Measurements from ENCODE around the gene MCOLN1. TPM values are rescaled to one million over a fixed set of nuclear protein-coding genes. Genes with fewer than 3 reads are reported as not detected.
A peak's percentile ranks its signal among the peaks of the same experiment; 100 is the strongest.

Gene MCOLN1
- total and polyA plus RNA-seq, 12 donors, result 10.4 to 34.9 (median 15.1) TPM

GRCh38 chr19:7502552-7502951, 19.9 kb upstream of the MCOLN1 start:
- no peak for ATAC-seq
- Histone ChIP-seq H3K9me3 (no peaks in the 10 kb centered on the region), H3K4me3 (no peak overlapping the region), H3K36me3 (no peaks in the 10 kb centered on the region), H3K4me1 (peaks cover 3 to 24% (median 16%) of the 10 kb centered on the region in 9 donors), H3K27ac (no peak overlapping the region), H3K27me3 (peaks cover 0 to 65% (median 56%) of the 10 kb centered on the region in 7 donors)
- TF ChIP-seq CTCF (IDR thresholded peaks at IDR 0.05), result no peak
- no peak for DNase-seq
- intact Hi-C loops (cut with DNase I), result no loop called here
- 37 to 70% methylated on average over 2 of the region's 2 CpGs for WGBS, 2 donors

- peaks cover 3 to 29% (median 16%) of the 10 kb centered on the region in 9 donors for H3K4me1 ChIP-seq
- H3K4me3 ChIP-seq, result no peak overlapping the region
- no peak overlapping the region for H3K27ac ChIP-seq
- intact Hi-C loops (cut with DNase I), result no loop called here
- H3K9me3 ChIP-seq, result no peaks in the 10 kb centered on the region
- no peak for ATAC-seq
- DNase-seq, result no peak
- H3K27me3 ChIP-seq, result peaks cover 0 to 62% (median 56%) of the 10 kb centered on the region in 7 donors
- WGBS, 2 donors, result 89 to 90% methylated on average over 6 of the region's 6 CpGs
- no peak for TF ChIP-seq CTCF (IDR thresholded peaks at IDR 0.05)
- no peaks in the 10 kb centered on the region for H3K36me3 ChIP-seq
Measured at GRCh38 chr19:7504684-7505083, 17.7 kb upstream of the MCOLN1 start.

GRCh38 chr19:7505288-7505681, 17.1 kb upstream of the MCOLN1 start:
- WGBS, 2 donors, result 39 to 43% methylated on average over 19 of the region's 19 CpGs
- no peaks in the 10 kb centered on the region for H3K36me3 ChIP-seq
- no peak for ATAC-seq
- H3K9me3 ChIP-seq, result no peaks in the 10 kb centered on the region
- H3K4me3 ChIP-seq, result no peak overlapping the region
- H3K27me3 ChIP-seq, result peaks cover 0 to 58% (median 56%) of the 10 kb centered on the region in 7 donors
- no peak for TF ChIP-seq CTCF (IDR thresholded peaks at IDR 0.05)
- intact Hi-C loops (cut with DNase I), result no loop called here
- H3K4me1 ChIP-seq, result peaks cover 3 to 29% (median 16%) of the 10 kb centered on the region in 9 donors
- no peak overlapping the region for H3K27ac ChIP-seq
- no peak for DNase-seq

GRCh38 chr19:7505682-7506384, 16.6 kb upstream of the MCOLN1 start:
- Histone ChIP-seq H3K36me3 (no peaks in the 10 kb centered on the region), H3K27me3 (peaks cover 0 to 52% (median 51%) of the 10 kb centered on the region in 7 donors), H3K4me3 (peak overlapping the region in 1 of 10 donors; percentile 16), H3K9me3 (no peaks in the 10 kb centered on the region), H3K27ac (no peak overlapping the region), H3K4me1 (peaks cover 3 to 26% (median 14%) of the 10 kb centered on the region in 9 donors)
- no peak for TF ChIP-seq CTCF (IDR thresholded peaks at IDR 0.05)
- no peak for DNase-seq
- peak in 7 of 8 donors; percentile 27 to 61 (median 31) for ATAC-seq
- 4% methylated on average over 24 to 33 of the region's 33 CpGs for WGBS, 2 donors
- intact Hi-C loops (cut with DNase I), result no loop called here

All from heart right ventricle (tissue), 16 donors.